ENCODE data around the gene SLC38A11. TPM values are rescaled to one million over a fixed set of nuclear protein-coding genes. Genes with fewer than 3 reads are reported as not detected.

SLC38A11 gene
- polyA plus RNA-seq, 1 of the 3 experiments (the other 2 are of a cell fraction) = not detected

DNA sequence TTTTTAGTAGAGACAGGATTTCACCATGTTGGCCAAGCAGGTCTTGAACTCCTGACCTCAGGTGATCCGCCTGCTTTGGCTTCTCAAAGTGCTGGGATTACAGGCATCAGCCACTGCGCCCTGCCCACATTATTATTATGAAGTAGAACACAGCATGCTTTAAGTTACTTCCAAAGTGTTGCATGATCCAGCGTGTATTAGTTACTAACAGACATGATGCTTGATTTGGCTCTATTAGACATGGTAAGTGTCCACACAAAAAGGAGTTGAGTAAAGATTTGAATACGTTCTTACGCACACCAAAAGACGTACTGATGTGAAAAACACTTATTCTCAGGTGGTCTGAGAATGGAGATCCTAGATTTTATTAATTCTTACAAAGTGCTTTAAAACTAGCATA is 50.0 kb downstream of the SLC38A11 start:
- Histone ChIP-seq H3K79me2 (ENCODE audit: insufficient read depth) (no peaks in the 10 kb centered on the region), H3K36me3 (replicated peaks in 1 of 2; ENCODE audit: control insufficient read depth in 1 of 2, insufficient read depth in 2 of 2, low read length in 1 of 2) (no peaks in the 10 kb centered on the region), H3K4me3 (ENCODE audit: low read depth in 2 of 2, low read length in 1 of 2) (no peak overlapping the region), H3F3A (replicated peaks; ENCODE audit: insufficient read depth) (peaks cover 3% of the 10 kb centered on the region), H2AFZ (ENCODE audit: low read depth) (no peak overlapping the region), H3K27ac (ENCODE audit: low read depth in 2 of 2, low read length in 1 of 2) (no peak overlapping the region), H4K20me1 (ENCODE audit: insufficient read depth) (no peaks in the 10 kb centered on the region), H3K9me2 (no peaks in the 10 kb centered on the region), H3K27me3 (ENCODE audit: insufficient read depth) (no peaks in the 10 kb centered on the region), H3K4me1 (ENCODE audit: control insufficient read depth in 1 of 2, insufficient read depth in 2 of 2, low read depth in 1 of 2, low read length in 1 of 2) (peaks cover 12 to 19% of the 10 kb centered on the region in 2 experiments; a peak in 3 of 4 replicates), H3K9ac (no peak overlapping the region), H3K9me3 (no peaks in the 10 kb centered on the region), H3K4me2 (no peak overlapping the region)
- TF ChIP-seq SIN3A (IDR thresholded peaks at IDR 0.05; ENCODE audit: borderline replicate concordance, low read depth, low read length) = no peak
- TF ChIP-seq NFIC (IDR thresholded peaks at IDR 0.05; ENCODE audit: borderline replicate concordance) = no peak
- no peak for TF ChIP-seq EP300 (IDR thresholded peaks at IDR 0.05; ENCODE audit: borderline replicate concordance in 1 of 2, low read depth in 1 of 2, low read length in 1 of 2)
- no peak for TF ChIP-seq TCF12 (IDR thresholded peaks at IDR 0.05)
- ChIA-PET CTCF (interaction anchor here (0.7 to 1.1 kb wide), 2 partner anchors 17 to 167 kb away, joined by 3 read pairs; no protein-coding TSS in a partner anchor), POLR2A (no interaction called here)
- WGBS (ENCODE audit: low lambda C conversion rate) = 92% methylated on average over 6 of the region's 6 CpGs
- no peak for DNase-seq

DNA sequence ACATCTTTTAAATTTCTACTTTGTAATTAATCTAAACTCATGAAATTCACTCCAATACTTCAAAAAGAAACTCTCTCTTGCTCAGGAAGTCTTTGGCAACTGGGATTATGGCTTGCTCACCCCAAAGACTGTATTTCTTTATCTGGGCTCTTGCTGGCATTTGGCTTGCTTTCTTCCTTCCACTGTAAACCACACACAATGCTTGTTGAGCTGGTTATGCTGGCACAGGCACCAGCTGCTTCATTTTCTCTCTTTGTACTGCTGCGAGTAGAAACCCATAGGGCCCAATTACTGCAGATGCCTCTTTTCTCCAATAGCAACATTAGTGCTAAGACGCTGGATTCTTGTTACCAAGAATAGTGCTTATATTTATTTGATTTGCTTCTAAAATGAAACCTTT is 51.4 kb downstream of the SLC38A11 start:
- Histone ChIP-seq H3F3A (replicated peaks; ENCODE audit: insufficient read depth) (peaks cover 6% of the 10 kb centered on the region), H2AFZ (ENCODE audit: low read depth) (no peak overlapping the region; the same call in 1 of the 2 replicates), H4K20me1 (ENCODE audit: insufficient read depth) (no peaks in the 10 kb centered on the region), H3K9ac (no peak overlapping the region), H3K79me2 (ENCODE audit: insufficient read depth) (no peaks in the 10 kb centered on the region), H3K27ac (ENCODE audit: low read depth in 2 of 2, low read length in 1 of 2) (peak overlapping the region in 1 of 2 experiments; percentile 28; a peak in 1 of 4 replicates), H3K4me3 (ENCODE audit: low read depth in 2 of 2, low read length in 1 of 2) (no peak overlapping the region), H3K9me2 (no peaks in the 10 kb centered on the region), H3K9me3 (no peaks in the 10 kb centered on the region), H3K4me1 (ENCODE audit: control insufficient read depth in 1 of 2, insufficient read depth in 2 of 2, low read depth in 1 of 2, low read length in 1 of 2) (peaks cover 5 to 19% of the 10 kb centered on the region in 2 experiments; a peak in 3 of 4 replicates), H3K36me3 (replicated peaks in 1 of 2; ENCODE audit: control insufficient read depth in 1 of 2, insufficient read depth in 2 of 2, low read length in 1 of 2) (no peaks in the 10 kb centered on the region), H3K4me2 (no peak overlapping the region), H3K27me3 (ENCODE audit: insufficient read depth) (no peaks in the 10 kb centered on the region)
- DNase-seq = no peak
- TF ChIP-seq RAD21 (IDR thresholded peaks at IDR 0.05; ENCODE audit: low read length) = no peak
- TF ChIP-seq, protein P1, sequence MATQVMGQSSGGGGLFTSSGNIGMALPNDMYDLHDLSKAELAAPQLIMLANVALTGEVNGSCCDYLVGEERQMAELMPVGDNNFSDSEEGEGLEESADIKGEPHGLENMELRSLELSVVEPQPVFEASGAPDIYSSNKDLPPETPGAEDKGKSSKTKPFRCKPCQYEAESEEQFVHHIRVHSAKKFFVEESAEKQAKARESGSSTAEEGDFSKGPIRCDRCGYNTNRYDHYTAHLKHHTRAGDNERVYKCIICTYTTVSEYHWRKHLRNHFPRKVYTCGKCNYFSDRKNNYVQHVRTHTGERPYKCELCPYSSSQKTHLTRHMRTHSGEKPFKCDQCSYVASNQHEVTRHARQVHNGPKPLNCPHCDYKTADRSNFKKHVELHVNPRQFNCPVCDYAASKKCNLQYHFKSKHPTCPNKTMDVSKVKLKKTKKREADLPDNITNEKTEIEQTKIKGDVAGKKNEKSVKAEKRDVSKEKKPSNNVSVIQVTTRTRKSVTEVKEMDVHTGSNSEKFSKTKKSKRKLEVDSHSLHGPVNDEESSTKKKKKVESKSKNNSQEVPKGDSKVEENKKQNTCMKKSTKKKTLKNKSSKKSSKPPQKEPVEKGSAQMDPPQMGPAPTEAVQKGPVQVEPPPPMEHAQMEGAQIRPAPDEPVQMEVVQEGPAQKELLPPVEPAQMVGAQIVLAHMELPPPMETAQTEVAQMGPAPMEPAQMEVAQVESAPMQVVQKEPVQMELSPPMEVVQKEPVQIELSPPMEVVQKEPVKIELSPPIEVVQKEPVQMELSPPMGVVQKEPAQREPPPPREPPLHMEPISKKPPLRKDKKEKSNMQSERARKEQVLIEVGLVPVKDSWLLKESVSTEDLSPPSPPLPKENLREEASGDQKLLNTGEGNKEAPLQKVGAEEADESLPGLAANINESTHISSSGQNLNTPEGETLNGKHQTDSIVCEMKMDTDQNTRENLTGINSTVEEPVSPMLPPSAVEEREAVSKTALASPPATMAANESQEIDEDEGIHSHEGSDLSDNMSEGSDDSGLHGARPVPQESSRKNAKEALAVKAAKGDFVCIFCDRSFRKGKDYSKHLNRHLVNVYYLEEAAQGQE (IDR thresholded peaks at IDR 0.05; ENCODE audit: low read depth, low read length) = no peak
- no peak for TF ChIP-seq TAF1 (IDR thresholded peaks at IDR 0.05; ENCODE audit: borderline replicate concordance, low read depth, low read length)
- TF ChIP-seq RFX5 (IDR thresholded peaks at IDR 0.05; ENCODE audit: low read length) = no peak
- TF ChIP-seq, protein P2, sequence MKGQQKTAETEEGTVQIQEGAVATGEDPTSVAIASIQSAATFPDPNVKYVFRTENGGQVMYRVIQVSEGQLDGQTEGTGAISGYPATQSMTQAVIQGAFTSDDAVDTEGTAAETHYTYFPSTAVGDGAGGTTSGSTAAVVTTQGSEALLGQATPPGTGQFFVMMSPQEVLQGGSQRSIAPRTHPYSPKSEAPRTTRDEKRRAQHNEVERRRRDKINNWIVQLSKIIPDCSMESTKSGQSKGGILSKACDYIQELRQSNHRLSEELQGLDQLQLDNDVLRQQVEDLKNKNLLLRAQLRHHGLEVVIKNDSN (IDR thresholded peaks at IDR 0.05; ENCODE audit: borderline replicate concordance, low read depth) = no peak
- TF ChIP-seq, protein P3, sequence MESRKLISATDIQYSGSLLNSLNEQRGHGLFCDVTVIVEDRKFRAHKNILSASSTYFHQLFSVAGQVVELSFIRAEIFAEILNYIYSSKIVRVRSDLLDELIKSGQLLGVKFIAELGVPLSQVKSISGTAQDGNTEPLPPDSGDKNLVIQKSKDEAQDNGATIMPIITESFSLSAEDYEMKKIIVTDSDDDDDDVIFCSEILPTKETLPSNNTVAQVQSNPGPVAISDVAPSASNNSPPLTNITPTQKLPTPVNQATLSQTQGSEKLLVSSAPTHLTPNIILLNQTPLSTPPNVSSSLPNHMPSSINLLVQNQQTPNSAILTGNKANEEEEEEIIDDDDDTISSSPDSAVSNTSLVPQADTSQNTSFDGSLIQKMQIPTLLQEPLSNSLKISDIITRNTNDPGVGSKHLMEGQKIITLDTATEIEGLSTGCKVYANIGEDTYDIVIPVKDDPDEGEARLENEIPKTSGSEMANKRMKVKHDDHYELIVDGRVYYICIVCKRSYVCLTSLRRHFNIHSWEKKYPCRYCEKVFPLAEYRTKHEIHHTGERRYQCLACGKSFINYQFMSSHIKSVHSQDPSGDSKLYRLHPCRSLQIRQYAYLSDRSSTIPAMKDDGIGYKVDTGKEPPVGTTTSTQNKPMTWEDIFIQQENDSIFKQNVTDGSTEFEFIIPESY (IDR thresholded peaks at IDR 0.05; ENCODE audit: borderline replicate concordance, low read depth) = no peak
- TF ChIP-seq POLR2AphosphoS5 (IDR thresholded peaks at IDR 0.05; ENCODE audit: low read depth, low read length) = no peak
- no peak for TF ChIP-seq GABPA (IDR thresholded peaks at IDR 0.05; ENCODE audit: low read depth)
- no peak for TF ChIP-seq RXRA (IDR thresholded peaks at IDR 0.05; ENCODE audit: borderline replicate concordance, low read depth)
- no peak for TF ChIP-seq EZH2phosphoT487 (IDR thresholded peaks at IDR 0.05; ENCODE audit: borderline replicate concordance, low read depth)
- TF ChIP-seq TCF12 (IDR thresholded peaks at IDR 0.05) = no peak
- TF ChIP-seq JUND (IDR thresholded peaks at IDR 0.05) = no peak
- no peak for TF ChIP-seq SIN3A (IDR thresholded peaks at IDR 0.05; ENCODE audit: borderline replicate concordance, low read depth, low read length)
- no peak for TF ChIP-seq ELF1 (IDR thresholded peaks at IDR 0.05)
- no peak for TF ChIP-seq FOSL2 (IDR thresholded peaks at IDR 0.05; ENCODE audit: borderline replicate concordance, low read depth)
- no peak for TF ChIP-seq EP300 (IDR thresholded peaks at IDR 0.05; ENCODE audit: borderline replicate concordance in 1 of 2, low read depth in 1 of 2, low read length in 1 of 2)
- TF ChIP-seq, protein P4, sequence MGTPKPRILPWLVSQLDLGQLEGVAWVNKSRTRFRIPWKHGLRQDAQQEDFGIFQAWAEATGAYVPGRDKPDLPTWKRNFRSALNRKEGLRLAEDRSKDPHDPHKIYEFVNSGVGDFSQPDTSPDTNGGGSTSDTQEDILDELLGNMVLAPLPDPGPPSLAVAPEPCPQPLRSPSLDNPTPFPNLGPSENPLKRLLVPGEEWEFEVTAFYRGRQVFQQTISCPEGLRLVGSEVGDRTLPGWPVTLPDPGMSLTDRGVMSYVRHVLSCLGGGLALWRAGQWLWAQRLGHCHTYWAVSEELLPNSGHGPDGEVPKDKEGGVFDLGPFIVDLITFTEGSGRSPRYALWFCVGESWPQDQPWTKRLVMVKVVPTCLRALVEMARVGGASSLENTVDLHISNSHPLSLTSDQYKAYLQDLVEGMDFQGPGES (IDR thresholded peaks at IDR 0.05; ENCODE audit: low read depth, low read length) = no peak
- TF ChIP-seq, protein P5, sequence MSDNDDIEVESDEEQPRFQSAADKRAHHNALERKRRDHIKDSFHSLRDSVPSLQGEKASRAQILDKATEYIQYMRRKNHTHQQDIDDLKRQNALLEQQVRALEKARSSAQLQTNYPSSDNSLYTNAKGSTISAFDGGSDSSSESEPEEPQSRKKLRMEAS (IDR thresholded peaks at IDR 0.05; ENCODE audit: low read depth) = no peak
- no peak for TF ChIP-seq MXI1 (IDR thresholded peaks at IDR 0.05; ENCODE audit: low read depth, low read length)
- 95% methylated on average over 2 of the region's 2 CpGs for WGBS (ENCODE audit: low lambda C conversion rate)
- CTCF ChIA-PET = interaction anchor here (0.6 to 2.0 kb wide), 4 partner anchors 10 to 180 kb away, joined by 3 to 7 read pairs (median 4); partner anchors contain the start of gene COBLL1
- POLR2A ChIA-PET = no interaction called here

All from SK-N-SH (cell line).